K562 (cell line): ENCODE measurements around the gene LRRC74B. TPM values are rescaled to one million over a fixed set of nuclear protein-coding genes. Genes with fewer than 3 reads are reported as not detected.

Source experiments
- CBFB ChIP-seq: sonication (generic); formaldehyde crosslinking; IDR thresholded peaks from 2 replicates; pipeline ENCODE4 v1.4.0; 2020; ENCODE audit warnings: mild to moderate bottlenecking, missing genetic modification reagents
- CEBPB ChIP-seq: fragments of 450-650 bp; IDR thresholded peaks from 2 replicates; pipeline ENCODE4 v1.6.1; 2016; ENCODE audit warnings: missing genetic modification characterization, missing compliant biosample characterization
- E2F3 ChIP-seq: fragments of 250-450 bp; sonication (Bioruptor Pico); IDR thresholded peaks from 2 replicates; pipeline ENCODE4 v1.4.0; 2020; ENCODE audit warnings: mild to moderate bottlenecking
- E4F1 ChIP-seq: fragments of 250-450 bp; sonication (Bioruptor Pico); IDR thresholded peaks from 2 replicates; pipeline ENCODE4 v1.5.0; 2021; ENCODE audit warnings: mild to moderate bottlenecking, borderline replicate concordance
- FOXO4 ChIP-seq: fragments of 450-650 bp; formaldehyde crosslinking; IDR thresholded peaks from 2 replicates; pipeline ENCODE4 v1.4.0; 2020; ENCODE audit warnings: mild to moderate bottlenecking, moderate library complexity
- IRF1 ChIP-seq: sonication (generic); formaldehyde crosslinking; IDR thresholded peaks from 2 replicates; pipeline ENCODE4 v1.8.0; 2022; ENCODE audit warnings: missing genetic modification reagents, mild to moderate bottlenecking, borderline replicate concordance
- IRF2 ChIP-seq: sonication (generic); formaldehyde crosslinking; IDR thresholded peaks from 2 replicates; pipeline ENCODE4 v1.8.1; 2022; ENCODE audit warnings: mild to moderate bottlenecking, missing genetic modification reagents
- MECOM ChIP-seq: fragments of 250-450 bp; sonication (Bioruptor Pico); IDR thresholded peaks from 2 replicates; pipeline ENCODE4 v1.8.0; 2022; ENCODE audit warnings: inconsistent platforms
- MEIS2 ChIP-seq: fragments of 450-650 bp; IDR thresholded peaks from 2 replicates; pipeline ENCODE4 v1.6.1; 2014; ENCODE audit warnings: mild to moderate bottlenecking; ENCODE audit not compliant: partially characterized antibody
- NBN ChIP-seq: fragments of 450-650 bp; IDR thresholded peaks from 2 replicates; pipeline ENCODE4 v1.6.1; 2016; ENCODE audit warnings: low read depth, mild to moderate bottlenecking
- NFIX ChIP-seq: fragments of 250-450 bp; sonication (Bioruptor Pico); IDR thresholded peaks from 2 replicates; pipeline ENCODE4 v1.4.0; 2020; ENCODE audit warnings: low read depth, mild to moderate bottlenecking, moderate library complexity
- TEAD1 ChIP-seq, 2 experiments: fragments of 450-650 bp in 1 of 2; sonication (generic) in 1 of 2; formaldehyde crosslinking; IDR thresholded peaks; 2 replicates each; pipeline versions ENCODE4 v1.4.0 to v1.8.0; 2020 to 2022; ENCODE audit warnings: mild to moderate bottlenecking in 2 of 2, missing genetic modification reagents in 1 of 2
- THRA ChIP-seq: fragments of 450-650 bp; IDR thresholded peaks from 2 replicates; pipeline ENCODE4 v1.6.1; 2017; ENCODE audit warnings: mild to moderate bottlenecking, moderate library complexity
- ZBTB5 ChIP-seq: fragments of 450-650 bp; IDR thresholded peaks from 2 replicates; pipeline ENCODE4 v1.6.1; 2017; ENCODE audit warnings: antibody characterized with exemption
- ZC3H4 ChIP-seq: sonication (generic); formaldehyde crosslinking; IDR thresholded peaks from 2 replicates; pipeline ENCODE4 v1.9.0; 2021; ENCODE audit warnings: missing genetic modification reagents, borderline replicate concordance
- ZNF121 ChIP-seq: sonication (generic); formaldehyde crosslinking; conservative IDR thresholded peaks from 2 replicates; pipeline ENCODE4 v1.8.0; 2022; ENCODE audit warnings: missing genetic modification reagents
- ZNF277 ChIP-seq: fragments of 250-450 bp; sonication (Bioruptor Pico); IDR thresholded peaks from 2 replicates; pipeline ENCODE4 v1.8.0; 2022; ENCODE audit warnings: inconsistent platforms, mild to moderate bottlenecking, moderate library complexity, borderline replicate concordance
- ZNF707 ChIP-seq: fragments of 250-450 bp; sonication (Bioruptor Pico); conservative IDR thresholded peaks from 2 replicates; pipeline ENCODE4 v1.8.0; 2022; ENCODE audit warnings: inconsistent platforms, mild to moderate bottlenecking, moderate library complexity
- polyA plus RNA-seq, 8 experiments: library from polyadenylated mRNA; depleted of rRNA in 4 of 8; stranded (reverse) in 5 of 8; unstranded in 3 of 8; fragments of >200 nt; fragmentation: Nextera tagmentation in 2 of 8; fragmentation: Illumina TruSeq in 1 of 8; extraction: Ambion mirVana in 2 of 8; extraction: Trizol in 1 of 8; gene quantifications; 2 replicates each; pipeline versions ENCODE4 v1.2.1 to v1.2.3, GENCODE V29; 2011 to 2014; ENCODE audit warnings: inconsistent platforms in 1 of 8, missing spikeins in 1 of 8
- total RNA-seq, 7 experiments: library from RNA; depleted of rRNA in 6 of 7; stranded (reverse); fragments of >200 nt in 6 of 7; fragmentation: Illumina TruSeq in 2 of 7; extraction: Trizol in 2 of 7; gene quantifications; 2 replicates each; pipeline versions ENCODE4 v1.2.1 to v1.2.3, GENCODE V29; 2011 to 2021; ENCODE audit warnings: low replicate concordance in 1 of 7

The LRRC74B gene
- total and polyA plus RNA-seq, 9 of the 15 experiments (the other 6 are each of a cell fraction or from before 2014, with no cell fraction given), result not detected

GRCh38 chr22:21075516-21076138 lies 29.9 kb downstream of the LRRC74B start (continued):
- TF ChIP-seq MECOM (CRISPR knock-in tag) (no peak), MEIS2 (no peak), ZC3H4 (CRISPR knock-in tag) (no peak), THRA (no peak), ZBTB5 (no peak), IRF1 (CRISPR knock-in tag) (no peak), E2F3 (CRISPR knock-in tag) (no peak), CBFB (0 out of 2 replicates have a peak, but pooled peaks have one; percentile 44), CEBPB (tag) (no peak), FOXO4 (no peak), NBN (no peak), NFIX (CRISPR knock-in tag) (no peak), E4F1 (CRISPR knock-in tag) (no peak), ZNF707 (CRISPR knock-in tag) (no peak), TEAD1 (CRISPR knock-in tag; IDR thresholded peaks at IDR 0.05) (no peak), ZNF277 (CRISPR knock-in tag) (peak; percentile 70; the same call in 1 of the 2 replicates), ZNF121 (no peak), IRF2 (CRISPR knock-in tag) (0 out of 2 replicates have a peak, but pooled peaks have one; percentile 3)
